ENCODE measurements around the gene SHROOM4. TPM values are rescaled to one million over a fixed set of nuclear protein-coding genes. Genes with fewer than 3 reads are reported as not detected.

The SHROOM4 gene
- total and polyA plus RNA-seq, 5 experiments from 2014 or later: not detected

GRCh38 chrX:50719614-50720013, 94.4 kb downstream of the SHROOM4 start:
- H3K4me3 Mint-ChIP-seq: no peak overlapping the region
- peaks cover 0 to 9% (median 0%) of the 10 kb centered on the region in 5 donors for H3K27me3 Mint-ChIP-seq
- no peaks in the 10 kb centered on the region for H3K4me1 Mint-ChIP-seq
- no peaks in the 10 kb centered on the region for H3K9me3 Mint-ChIP-seq
- H3K27ac Mint-ChIP-seq: no peak overlapping the region
- DNase-seq: no peak
- no peak for ATAC-seq
- POLR2A ChIA-PET: no interaction called here
- no peaks in the 10 kb centered on the region for H3K36me3 Mint-ChIP-seq

- DNase-seq (no peak), ATAC-seq (no peak)
- H3K4me3 Mint-ChIP-seq: no peak overlapping the region
- POLR2A ChIA-PET: no interaction called here
- H3K36me3 Mint-ChIP-seq: no peaks in the 10 kb centered on the region
- H3K4me1 Mint-ChIP-seq: no peaks in the 10 kb centered on the region
- peaks cover 0 to 9% (median 0%) of the 10 kb centered on the region in 5 donors for H3K27me3 Mint-ChIP-seq
- no peaks in the 10 kb centered on the region for H3K9me3 Mint-ChIP-seq
- no peak overlapping the region for H3K27ac Mint-ChIP-seq
Measured at GRCh38 chrX:50718776-50719175, 95.2 kb downstream of the SHROOM4 start.

- Mint-ChIP-seq H3K9me3 (no peaks in the 10 kb centered on the region), H3K27ac (no peak overlapping the region), H3K36me3 (no peaks in the 10 kb centered on the region), H3K27me3 (peaks cover 0 to 9% (median 0%) of the 10 kb centered on the region in 5 donors), H3K4me3 (no peak overlapping the region), H3K4me1 (no peaks in the 10 kb centered on the region)
- POLR2A ChIA-PET: no interaction called here
- DNase-seq (no peak), ATAC-seq (no peak)
Measured at GRCh38 chrX:50716706-50717105, 97.3 kb downstream of the SHROOM4 start.

- Mint-ChIP-seq H3K4me3 (no peak overlapping the region), H3K27me3 (peaks cover 0 to 4% (median 0%) of the 10 kb centered on the region in 5 donors), H3K36me3 (no peaks in the 10 kb centered on the region), H3K27ac (no peak overlapping the region), H3K9me3 (no peaks in the 10 kb centered on the region), H3K4me1 (no peaks in the 10 kb centered on the region)
- POLR2A ChIA-PET: no interaction called here
- DNase-seq (no peak), ATAC-seq (no peak)
Measured at GRCh38 chrX:50712777-50713176, 101.2 kb downstream of the SHROOM4 start.

GRCh38 chrX:50711907-50712306, 102.1 kb downstream of the SHROOM4 start:
- no peaks in the 10 kb centered on the region for H3K9me3 Mint-ChIP-seq
- H3K27me3 Mint-ChIP-seq: peaks cover 0 to 1% (median 0%) of the 10 kb centered on the region in 5 donors
- no peaks in the 10 kb centered on the region for H3K4me1 Mint-ChIP-seq
- POLR2A ChIA-PET: no interaction called here
- DNase-seq (no peak), ATAC-seq (no peak)
- H3K27ac Mint-ChIP-seq: no peak overlapping the region
- H3K36me3 Mint-ChIP-seq: no peaks in the 10 kb centered on the region
- H3K4me3 Mint-ChIP-seq: no peak overlapping the region

GRCh38 chrX:50707955-50708699, 105.9 kb downstream of the SHROOM4 start:
- H3K36me3 Mint-ChIP-seq: no peaks in the 10 kb centered on the region
- H3K27me3 Mint-ChIP-seq: peaks cover 0 to 7% (median 2%) of the 10 kb centered on the region in 5 donors
- DNase-seq (no peak), ATAC-seq (no peak)
- H3K27ac Mint-ChIP-seq: no peak overlapping the region
- no peak overlapping the region for H3K4me3 Mint-ChIP-seq
- no peaks in the 10 kb centered on the region for H3K9me3 Mint-ChIP-seq
- POLR2A ChIA-PET: no interaction called here
- no peaks in the 10 kb centered on the region for H3K4me1 Mint-ChIP-seq

- ATAC-seq: no peak
- Mint-ChIP-seq H3K27ac (no peak overlapping the region), H3K4me1 (no peaks in the 10 kb centered on the region), H3K9me3 (no peaks in the 10 kb centered on the region), H3K36me3 (no peaks in the 10 kb centered on the region), H3K4me3 (no peak overlapping the region), H3K27me3 (peaks cover 0 to 7% (median 2%) of the 10 kb centered on the region in 5 donors)
- no peak for DNase-seq
- POLR2A ChIA-PET: no interaction called here
Measured at GRCh38 chrX:50707405-50707804, 106.6 kb downstream of the SHROOM4 start.

GRCh38 chrX:50705042-50705441, 109.0 kb downstream of the SHROOM4 start:
- POLR2A ChIA-PET: no interaction called here
- Mint-ChIP-seq H3K4me1 (no peaks in the 10 kb centered on the region), H3K27ac (no peak overlapping the region), H3K9me3 (no peaks in the 10 kb centered on the region), H3K36me3 (no peaks in the 10 kb centered on the region), H3K27me3 (peaks cover 0 to 7% (median 2%) of the 10 kb centered on the region in 5 donors), H3K4me3 (no peak overlapping the region)
- ATAC-seq: no peak
- no peak for DNase-seq

- POLR2A ChIA-PET: no interaction called here
- H3K4me1 Mint-ChIP-seq: no peaks in the 10 kb centered on the region
- H3K27ac Mint-ChIP-seq: no peak overlapping the region
- no peak for DNase-seq
- no peaks in the 10 kb centered on the region for H3K36me3 Mint-ChIP-seq
- peaks cover 0 to 7% (median 2%) of the 10 kb centered on the region in 5 donors for H3K27me3 Mint-ChIP-seq
- ATAC-seq: no peak
- H3K4me3 Mint-ChIP-seq: no peak overlapping the region
- no peaks in the 10 kb centered on the region for H3K9me3 Mint-ChIP-seq
Measured at GRCh38 chrX:50704360-50704759, 109.6 kb downstream of the SHROOM4 start.

- POLR2A ChIA-PET: no interaction called here
- Mint-ChIP-seq H3K27ac (no peak overlapping the region), H3K36me3 (no peaks in the 10 kb centered on the region), H3K27me3 (peaks cover 0 to 16% (median 3%) of the 10 kb centered on the region in 5 donors), H3K9me3 (no peaks in the 10 kb centered on the region), H3K4me1 (no peaks in the 10 kb centered on the region), H3K4me3 (no peak overlapping the region)
- DNase-seq (no peak), ATAC-seq (no peak)
Measured at GRCh38 chrX:50700921-50701320, 113.1 kb downstream of the SHROOM4 start.

GRCh38 chrX:50698944-50699343, 115.0 kb downstream of the SHROOM4 start:
- POLR2A ChIA-PET: no interaction called here
- H3K36me3 Mint-ChIP-seq: no peaks in the 10 kb centered on the region

GRCh38 chrX:50697691-50698090, 116.3 kb downstream of the SHROOM4 start:
- no peak overlapping the region for H3K27ac Mint-ChIP-seq
- H3K27me3 Mint-ChIP-seq: peaks cover 0 to 14% (median 7%) of the 10 kb centered on the region in 5 donors
- ATAC-seq (no peak), DNase-seq (no peak)
- no peaks in the 10 kb centered on the region for H3K36me3 Mint-ChIP-seq
- no peaks in the 10 kb centered on the region for H3K4me1 Mint-ChIP-seq
- H3K9me3 Mint-ChIP-seq: no peaks in the 10 kb centered on the region
- POLR2A ChIA-PET: interaction anchor here (0.5 kb wide), 1 partner anchor 1563 kb away, joined by 5 read pairs; no protein-coding TSS in a partner anchor
- H3K4me3 Mint-ChIP-seq: no peak overlapping the region

More at GRCh38 chrX:50698944-50699343, 115.0 kb downstream of the SHROOM4 start:
- Mint-ChIP-seq H3K27me3 (peaks cover 0 to 14% (median 4%) of the 10 kb centered on the region in 5 donors), H3K4me3 (no peak overlapping the region), H3K9me3 (no peaks in the 10 kb centered on the region), H3K27ac (no peak overlapping the region), H3K4me1 (no peaks in the 10 kb centered on the region)
- DNase-seq: no peak
- no peak for ATAC-seq

GRCh38 chrX:50691820-50692219, 122.2 kb downstream of the SHROOM4 start:
- Mint-ChIP-seq H3K9me3 (no peaks in the 10 kb centered on the region), H3K27me3 (peaks cover 0 to 8% (median 5%) of the 10 kb centered on the region in 5 donors), H3K27ac (no peak overlapping the region), H3K4me1 (no peaks in the 10 kb centered on the region), H3K36me3 (no peaks in the 10 kb centered on the region), H3K4me3 (no peak overlapping the region)
- ATAC-seq: peak; percentile 56 to 60
- peak in 4 of 10 donors; percentile 2 to 44 (median 34) for DNase-seq
- POLR2A ChIA-PET: no interaction called here

- Mint-ChIP-seq H3K9me3 (no peaks in the 10 kb centered on the region), H3K27me3 (peaks cover 0 to 2% (median 0%) of the 10 kb centered on the region in 5 donors), H3K36me3 (no peaks in the 10 kb centered on the region), H3K4me1 (no peaks in the 10 kb centered on the region), H3K4me3 (no peak overlapping the region), H3K27ac (no peak overlapping the region)
- DNase-seq (no peak), ATAC-seq (no peak)
- POLR2A ChIA-PET: no interaction called here
Measured at GRCh38 chrX:50684871-50685270, 129.1 kb downstream of the SHROOM4 start.

Measured in naive thymus-derived CD8-positive, alpha-beta T cell (primary cell).